ENCODE measurements around the gene IL17REL. TPM values are rescaled to one million over a fixed set of nuclear protein-coding genes. Genes with fewer than 3 reads are reported as not detected.

IL17REL gene
- total RNA-seq, 1 donor from 2014 or later, result not detected

DNA sequence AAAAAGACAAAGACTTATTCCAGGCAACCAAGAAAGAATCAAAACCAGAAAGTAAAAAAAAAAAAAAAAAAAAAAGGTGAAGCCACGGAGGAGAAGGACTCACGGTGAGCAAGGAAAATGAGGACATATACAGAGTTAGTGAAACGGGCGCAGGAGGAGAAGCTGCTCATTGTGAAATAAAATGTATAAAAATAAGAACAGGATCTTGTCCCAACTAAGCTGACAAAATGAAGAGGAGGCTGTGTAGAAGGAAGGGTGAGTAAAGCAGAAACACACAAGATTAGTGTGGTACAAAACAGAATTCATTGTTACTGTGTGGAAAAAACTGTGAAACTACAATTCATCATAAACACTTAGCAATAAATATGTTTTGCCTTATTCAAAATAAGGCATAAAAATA lies 7.6 kb downstream of the IL17REL start:
- Histone ChIP-seq H3K9me3 (ENCODE audit: insufficient read depth, low read depth, low read length) (no peaks in the 10 kb centered on the region), H3K79me2 (ENCODE audit: insufficient read depth, low read length) (no peaks in the 10 kb centered on the region), H3K4me1 (ENCODE audit: insufficient read depth, low read length) (no peaks in the 10 kb centered on the region), H3K36me3 (ENCODE audit: insufficient read depth, low read length) (no peaks in the 10 kb centered on the region), H2AFZ (ENCODE audit: low read depth, low read length) (no peak overlapping the region), H4K20me1 (ENCODE audit: insufficient read depth, low read length) (no peaks in the 10 kb centered on the region), H3K4me3 (ENCODE audit: insufficient read depth, low read depth, low read length) (no peak overlapping the region), H3K27me3 (ENCODE audit: insufficient read depth, low read length) (peaks cover 20% of the 10 kb centered on the region), H3K27ac (ENCODE audit: low read depth, low read length) (no peak overlapping the region), H3K9ac (ENCODE audit: low read length) (no peak overlapping the region), H3K4me2 (ENCODE audit: low read length) (no peak overlapping the region)
- TF ChIP-seq, protein P1, sequence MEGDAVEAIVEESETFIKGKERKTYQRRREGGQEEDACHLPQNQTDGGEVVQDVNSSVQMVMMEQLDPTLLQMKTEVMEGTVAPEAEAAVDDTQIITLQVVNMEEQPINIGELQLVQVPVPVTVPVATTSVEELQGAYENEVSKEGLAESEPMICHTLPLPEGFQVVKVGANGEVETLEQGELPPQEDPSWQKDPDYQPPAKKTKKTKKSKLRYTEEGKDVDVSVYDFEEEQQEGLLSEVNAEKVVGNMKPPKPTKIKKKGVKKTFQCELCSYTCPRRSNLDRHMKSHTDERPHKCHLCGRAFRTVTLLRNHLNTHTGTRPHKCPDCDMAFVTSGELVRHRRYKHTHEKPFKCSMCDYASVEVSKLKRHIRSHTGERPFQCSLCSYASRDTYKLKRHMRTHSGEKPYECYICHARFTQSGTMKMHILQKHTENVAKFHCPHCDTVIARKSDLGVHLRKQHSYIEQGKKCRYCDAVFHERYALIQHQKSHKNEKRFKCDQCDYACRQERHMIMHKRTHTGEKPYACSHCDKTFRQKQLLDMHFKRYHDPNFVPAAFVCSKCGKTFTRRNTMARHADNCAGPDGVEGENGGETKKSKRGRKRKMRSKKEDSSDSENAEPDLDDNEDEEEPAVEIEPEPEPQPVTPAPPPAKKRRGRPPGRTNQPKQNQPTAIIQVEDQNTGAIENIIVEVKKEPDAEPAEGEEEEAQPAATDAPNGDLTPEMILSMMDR (IDR thresholded peaks at IDR 0.05; ENCODE audit: insufficient read depth, low read depth, low read length), result no peak
- no peak for TF ChIP-seq EZH2 (IDR thresholded peaks at IDR 0.05; ENCODE audit: insufficient read depth, low read length)
- no peak overlapping the region for H3K4me3 Mint-ChIP-seq (ENCODE audit: unreplicated experiment)
- H3K4me1 Mint-ChIP-seq (ENCODE audit: low read depth, unreplicated experiment), result peaks cover 4% of the 10 kb centered on the region
- FAIRE-seq (no peak), DNase-seq (ENCODE audit: low read depth) (no peak)
- peaks cover 2% of the 10 kb centered on the region for H3K36me3 Mint-ChIP-seq (ENCODE audit: low read depth, unreplicated experiment)
- peaks cover 4% of the 10 kb centered on the region for H3K9me3 Mint-ChIP-seq (ENCODE audit: unreplicated experiment)
- H3K27ac Mint-ChIP-seq (ENCODE audit: unreplicated experiment), result no peak overlapping the region
- peaks cover 39% of the 10 kb centered on the region for H3K27me3 Mint-ChIP-seq (ENCODE audit: low read depth, unreplicated experiment)

DNA sequence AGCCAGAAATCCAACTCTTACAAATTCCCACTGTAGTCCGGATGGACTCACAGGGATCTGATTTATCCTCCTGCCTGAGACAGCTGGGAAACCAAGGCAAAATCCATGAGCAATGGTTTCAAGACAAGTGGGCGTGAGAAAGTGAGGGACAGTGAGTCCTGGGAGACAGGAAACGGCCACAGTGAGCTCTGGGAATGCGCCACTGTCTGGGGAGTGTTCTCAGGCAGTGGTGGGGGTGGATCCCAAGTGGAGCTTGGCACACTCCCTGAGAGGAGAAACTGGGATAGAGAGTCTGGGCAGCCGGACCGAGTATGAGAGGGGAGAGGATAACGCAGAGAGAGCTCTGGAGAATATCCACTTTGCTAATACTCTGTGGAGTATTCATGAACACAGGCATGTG lies 9.8 kb downstream of the IL17REL start:
- H3K27me3 ChIP-seq (ENCODE audit: insufficient read depth, low read length), result peaks cover 12% of the 10 kb centered on the region
- Mint-ChIP-seq H3K27ac (ENCODE audit: unreplicated experiment) (no peak overlapping the region), H3K27me3 (ENCODE audit: low read depth, unreplicated experiment) (peaks cover 43% of the 10 kb centered on the region), H3K4me3 (ENCODE audit: unreplicated experiment) (no peak overlapping the region), H3K4me1 (ENCODE audit: low read depth, unreplicated experiment) (peaks cover 4% of the 10 kb centered on the region), H3K36me3 (ENCODE audit: low read depth, unreplicated experiment) (peaks cover 2% of the 10 kb centered on the region), H3K9me3 (ENCODE audit: unreplicated experiment) (peaks cover 2% of the 10 kb centered on the region)
- H3K4me2 ChIP-seq (ENCODE audit: low read length), result no peak overlapping the region
- TF ChIP-seq, protein P1 (IDR thresholded peaks at IDR 0.05; ENCODE audit: insufficient read depth, low read depth, low read length), result no peak
- no peak for TF ChIP-seq EZH2 (IDR thresholded peaks at IDR 0.05; ENCODE audit: insufficient read depth, low read length)
- no peak for FAIRE-seq
- H2AFZ ChIP-seq (ENCODE audit: low read depth, low read length), result no peak overlapping the region
- no peaks in the 10 kb centered on the region for H3K9me3 ChIP-seq (ENCODE audit: insufficient read depth, low read depth, low read length)
- H3K36me3 ChIP-seq (ENCODE audit: insufficient read depth, low read length), result no peaks in the 10 kb centered on the region
- H4K20me1 ChIP-seq (ENCODE audit: insufficient read depth, low read length), result no peaks in the 10 kb centered on the region
- peak; percentile 8 for DNase-seq (ENCODE audit: low read depth)
- H3K79me2 ChIP-seq (ENCODE audit: insufficient read depth, low read length), result no peaks in the 10 kb centered on the region
- no peak overlapping the region for H3K4me3 ChIP-seq (ENCODE audit: insufficient read depth, low read depth, low read length)
- H3K27ac ChIP-seq (ENCODE audit: low read depth, low read length), result no peak overlapping the region
- no peak overlapping the region for H3K9ac ChIP-seq (ENCODE audit: low read length)
- H3K4me1 ChIP-seq (ENCODE audit: insufficient read depth, low read length), result no peaks in the 10 kb centered on the region

GRCh38 chr22:50001388-50002231 lies 11.0 kb downstream of the IL17REL start:
- H3K36me3 ChIP-seq (ENCODE audit: insufficient read depth, low read length), result no peaks in the 10 kb centered on the region

More at GRCh38 chr22:50001388-50002231, 11.0 kb downstream of the IL17REL start:
- peaks cover 2% of the 10 kb centered on the region for H3K36me3 Mint-ChIP-seq (ENCODE audit: low read depth, unreplicated experiment)
- no peaks in the 10 kb centered on the region for H4K20me1 ChIP-seq (ENCODE audit: insufficient read depth, low read length)
- H3K27ac ChIP-seq (ENCODE audit: low read depth, low read length), result no peak overlapping the region
- H3K4me1 ChIP-seq (ENCODE audit: insufficient read depth, low read length), result no peaks in the 10 kb centered on the region
- peak overlapping the region; percentile 41 for H3K27ac Mint-ChIP-seq (ENCODE audit: unreplicated experiment)
- H3K4me3 ChIP-seq (ENCODE audit: insufficient read depth, low read depth, low read length), result no peak overlapping the region
- TF ChIP-seq EZH2 (IDR thresholded peaks at IDR 0.05; ENCODE audit: insufficient read depth, low read length), result no peak
- TF ChIP-seq, protein P1 (IDR thresholded peaks at IDR 0.05; ENCODE audit: insufficient read depth, low read depth, low read length), result no peak
- H3K9me3 Mint-ChIP-seq (ENCODE audit: unreplicated experiment), result peaks cover 2% of the 10 kb centered on the region
- no peaks in the 10 kb centered on the region for H3K9me3 ChIP-seq (ENCODE audit: insufficient read depth, low read depth, low read length)
- peaks cover 4% of the 10 kb centered on the region for H3K4me1 Mint-ChIP-seq (ENCODE audit: low read depth, unreplicated experiment)
- H3K27me3 ChIP-seq (ENCODE audit: insufficient read depth, low read length), result peaks cover 12% of the 10 kb centered on the region
- no peak for FAIRE-seq
- no peak overlapping the region for H3K4me2 ChIP-seq (ENCODE audit: low read length)
- no peaks in the 10 kb centered on the region for H3K79me2 ChIP-seq (ENCODE audit: insufficient read depth, low read length)
- peaks cover 38% of the 10 kb centered on the region for H3K27me3 Mint-ChIP-seq (ENCODE audit: low read depth, unreplicated experiment)
- H3K9ac ChIP-seq (ENCODE audit: low read length), result no peak overlapping the region
- H2AFZ ChIP-seq (ENCODE audit: low read depth, low read length), result no peak overlapping the region
- H3K4me3 Mint-ChIP-seq (ENCODE audit: unreplicated experiment), result no peak overlapping the region
- DNase-seq (ENCODE audit: low read depth), result no peak
